Measurements from ENCODE around the gene PRR7.
"Not testable (repeated sequence)": the region's sequence is repeated elsewhere in the genome, so short reads cannot be mapped to it uniquely, and the experiment has no call there.

Gene PRR7

DNA sequence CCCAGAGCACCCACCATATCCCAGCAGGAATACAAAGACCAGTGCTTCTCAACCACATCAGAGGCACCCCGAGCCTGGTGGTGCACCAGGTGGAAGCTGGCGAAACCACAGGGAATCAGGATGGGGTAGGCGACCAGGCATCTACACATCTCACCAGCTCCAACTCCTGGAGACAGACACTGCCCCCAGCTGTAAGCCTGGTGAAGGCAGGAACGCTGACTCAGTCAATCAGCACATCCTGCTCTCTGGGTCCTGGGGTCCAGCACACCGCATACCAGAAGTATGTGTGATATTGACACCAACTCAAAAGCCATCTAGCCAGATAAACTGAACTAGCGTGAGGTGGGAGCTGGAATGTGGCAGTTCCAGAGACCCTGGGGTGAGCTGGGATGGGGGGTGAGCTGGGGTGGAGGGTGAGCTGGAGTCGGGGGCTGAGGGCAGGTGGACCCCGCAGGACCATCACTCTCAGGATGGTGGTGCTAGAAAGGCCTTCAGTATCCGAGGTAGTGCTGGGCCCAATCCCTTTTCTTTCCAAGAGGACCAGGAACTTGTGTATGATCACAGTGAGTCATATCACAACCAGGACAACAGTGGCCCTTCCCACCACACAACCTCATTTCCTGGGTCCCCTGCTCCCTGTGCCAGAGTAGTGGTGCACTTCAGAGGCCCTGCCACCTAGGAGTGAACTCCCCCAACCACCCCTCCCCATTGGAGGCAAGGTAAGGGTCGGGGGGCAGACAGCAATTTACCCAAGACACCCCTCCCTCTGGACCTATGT is 24.3 kb downstream of the PRR7 start:
- no peak for DNase-seq

DNA sequence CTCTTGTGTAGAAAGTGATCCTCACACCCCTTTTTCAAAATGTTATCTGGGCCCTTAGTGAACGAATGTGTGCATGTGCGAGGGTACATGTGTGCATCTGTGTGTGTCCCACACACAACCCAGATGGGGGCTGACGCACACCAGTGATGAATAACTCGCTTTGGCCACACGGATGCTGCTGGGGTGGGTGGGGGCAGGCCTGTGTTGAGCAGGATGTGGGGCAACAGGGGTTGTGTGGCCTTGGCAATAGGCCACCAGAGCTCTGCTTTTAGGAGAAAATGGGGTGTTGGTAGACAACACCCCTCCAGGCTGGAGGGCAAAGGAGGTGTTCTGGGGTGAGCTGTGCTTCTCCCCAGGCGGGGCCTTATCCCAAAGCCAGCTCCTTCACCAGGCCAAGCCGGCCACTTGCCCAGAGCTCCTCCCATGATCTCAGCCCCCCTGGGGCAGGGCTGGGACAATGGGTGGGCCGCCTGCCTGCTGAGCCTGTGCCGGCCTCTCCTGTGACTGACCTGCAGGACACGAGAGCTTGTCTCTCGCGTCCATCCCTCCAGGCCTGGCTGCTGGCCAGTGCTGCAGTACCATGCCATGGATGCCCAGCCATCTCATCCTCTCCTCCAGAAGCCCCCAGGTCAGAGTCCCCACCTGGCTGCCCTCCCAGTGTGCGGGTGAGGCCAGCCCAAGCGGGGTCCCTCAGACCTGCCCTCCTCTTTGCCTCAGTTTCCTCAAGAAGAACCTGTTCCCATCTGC is 25.2 kb downstream of the PRR7 start:
- DNase-seq: no peak

DNA sequence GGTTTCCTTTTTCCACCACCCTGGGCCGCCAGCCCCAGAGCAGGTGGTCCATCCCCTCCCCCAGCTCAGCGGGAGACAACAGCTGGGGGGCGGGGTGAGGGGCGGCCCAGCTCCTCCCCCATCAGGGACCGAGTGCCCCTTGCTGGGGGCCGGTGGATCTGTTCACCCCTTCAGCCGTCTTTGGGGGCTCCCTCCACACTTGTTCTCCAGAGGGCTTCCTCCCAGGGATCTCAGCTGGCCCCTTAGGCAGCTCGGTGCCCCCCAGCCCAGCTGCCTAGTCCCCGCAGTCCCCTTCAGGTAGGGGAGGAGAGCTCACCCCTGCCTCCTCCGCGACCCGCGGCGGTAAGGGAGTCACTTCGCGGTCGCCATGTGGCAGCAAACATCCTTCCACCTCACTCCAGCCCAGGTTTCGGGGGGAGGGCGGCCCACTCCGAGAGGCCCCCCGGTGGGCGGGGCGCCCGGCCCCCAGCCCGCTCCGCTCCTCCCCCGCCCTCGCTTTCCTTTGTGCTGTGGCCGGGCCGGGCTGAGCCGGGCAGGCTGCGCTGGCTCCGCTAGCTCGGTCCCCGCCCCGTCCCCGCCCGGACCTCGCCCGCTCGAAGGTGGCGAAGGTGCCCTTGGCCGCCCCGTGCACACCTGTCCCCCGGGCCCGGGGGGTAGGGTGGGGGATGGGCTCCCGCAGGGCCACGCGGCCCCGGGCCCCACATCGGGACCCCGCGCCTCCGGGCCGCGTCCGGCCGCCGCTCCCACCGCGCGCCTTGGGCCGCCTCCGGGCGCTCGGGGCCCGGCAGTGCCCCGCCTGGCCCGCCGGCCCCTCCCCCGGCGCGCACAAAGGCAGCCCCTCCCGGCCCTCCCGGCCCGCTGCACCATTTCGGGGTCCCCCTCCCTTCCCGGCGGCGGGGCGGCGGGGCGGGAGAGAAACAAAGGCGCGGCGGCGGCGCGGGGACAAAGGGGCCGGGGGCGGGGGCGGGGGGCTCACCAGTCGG is 26.1 kb downstream of the PRR7 start:
- peak; percentile 46 for DNase-seq

DNA sequence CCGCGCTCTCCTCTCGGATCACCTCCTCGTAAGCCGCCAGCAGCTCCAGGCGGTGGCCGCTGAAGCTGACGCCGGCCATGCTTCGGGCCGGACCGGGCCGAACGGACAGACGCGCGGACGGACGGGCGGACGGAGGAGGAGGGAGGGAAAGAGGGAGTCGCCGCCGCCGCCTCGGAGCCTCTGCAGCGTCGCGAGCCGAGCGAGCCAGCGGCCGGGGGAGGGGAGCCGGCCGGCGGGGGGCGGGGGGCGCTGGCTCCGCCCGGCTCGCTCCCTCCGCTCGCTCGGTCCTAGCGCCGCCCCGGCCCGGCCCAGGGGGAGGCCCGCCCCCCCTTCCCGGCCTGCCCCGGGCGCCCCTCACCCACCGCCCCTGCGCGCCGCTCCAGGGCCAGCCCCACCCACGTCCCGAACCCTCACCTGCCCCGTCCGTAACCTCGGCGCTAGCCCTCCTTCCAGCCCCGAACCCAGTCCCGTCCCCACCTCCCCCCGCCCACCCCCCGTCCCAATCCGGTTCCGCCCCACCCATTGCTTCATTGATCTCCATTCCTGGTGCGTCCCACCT is 26.9 kb downstream of the PRR7 start, which contains the start of gene DBN1:
Gene DBN1, minus strand, starts transcription at position 192 of the 559 bp plus-strand sequence. Its CDS starts 113 bp downstream, at position 79.
- no peak for DNase-seq

DNA sequence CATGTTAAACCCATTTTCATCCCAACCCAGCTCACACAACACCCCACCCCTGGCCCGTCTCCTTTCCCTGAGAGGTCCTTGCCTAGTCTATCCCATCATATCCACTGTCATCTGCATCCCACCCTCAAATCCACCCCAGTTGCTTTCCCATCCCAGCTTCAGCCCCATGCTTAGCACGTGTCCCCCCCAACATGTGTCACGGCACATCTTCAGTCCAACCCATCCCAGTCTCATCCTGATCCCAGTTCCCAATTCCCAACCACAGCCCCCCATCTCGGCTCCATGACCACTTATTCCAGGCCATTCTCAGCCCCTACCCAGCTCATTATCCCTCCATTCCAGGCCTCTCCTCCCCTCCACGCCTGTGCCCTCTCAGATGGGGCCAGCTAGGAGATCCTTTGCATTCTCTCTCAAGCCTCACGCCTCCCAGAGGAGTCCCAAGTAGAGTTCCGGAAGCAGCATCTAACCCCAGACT is 27.4 kb downstream of the PRR7 start:
- DNase-seq: no peak

DNA sequence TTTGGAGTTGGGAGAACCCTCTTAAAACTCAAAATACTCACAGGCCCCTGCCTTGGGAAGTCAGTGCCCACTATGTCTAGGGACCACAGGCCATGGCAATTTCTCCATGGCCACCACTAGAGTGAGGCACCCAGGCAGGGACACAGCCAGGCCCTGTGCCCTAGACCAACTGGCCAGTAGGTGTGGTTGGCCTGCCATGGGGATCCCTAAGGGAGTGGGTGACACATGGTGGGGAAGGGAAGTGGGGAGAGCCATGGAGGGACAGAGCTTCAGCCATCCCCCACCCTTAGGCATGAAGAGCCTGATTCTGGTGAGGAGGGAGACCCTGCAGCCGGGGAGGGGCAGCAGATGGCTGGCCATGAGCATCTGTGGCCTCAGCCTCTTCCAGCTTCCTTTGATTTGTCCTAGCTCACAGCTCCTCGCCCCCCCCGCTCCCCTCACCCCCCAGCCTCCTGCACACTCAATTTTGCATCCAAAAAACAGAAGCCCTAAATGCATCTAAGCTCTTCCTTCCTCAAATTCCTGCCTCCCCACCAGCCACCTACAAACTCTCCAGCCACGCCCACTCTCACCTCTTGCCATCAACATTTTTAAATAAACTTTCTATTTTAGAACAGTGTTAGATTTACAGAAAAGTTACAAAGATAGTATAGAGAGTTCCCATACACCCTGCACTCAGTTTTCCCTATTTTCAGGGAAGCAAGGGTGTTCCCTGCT is 28.4 kb downstream of the PRR7 start:
- DNase-seq: no peak

DNA sequence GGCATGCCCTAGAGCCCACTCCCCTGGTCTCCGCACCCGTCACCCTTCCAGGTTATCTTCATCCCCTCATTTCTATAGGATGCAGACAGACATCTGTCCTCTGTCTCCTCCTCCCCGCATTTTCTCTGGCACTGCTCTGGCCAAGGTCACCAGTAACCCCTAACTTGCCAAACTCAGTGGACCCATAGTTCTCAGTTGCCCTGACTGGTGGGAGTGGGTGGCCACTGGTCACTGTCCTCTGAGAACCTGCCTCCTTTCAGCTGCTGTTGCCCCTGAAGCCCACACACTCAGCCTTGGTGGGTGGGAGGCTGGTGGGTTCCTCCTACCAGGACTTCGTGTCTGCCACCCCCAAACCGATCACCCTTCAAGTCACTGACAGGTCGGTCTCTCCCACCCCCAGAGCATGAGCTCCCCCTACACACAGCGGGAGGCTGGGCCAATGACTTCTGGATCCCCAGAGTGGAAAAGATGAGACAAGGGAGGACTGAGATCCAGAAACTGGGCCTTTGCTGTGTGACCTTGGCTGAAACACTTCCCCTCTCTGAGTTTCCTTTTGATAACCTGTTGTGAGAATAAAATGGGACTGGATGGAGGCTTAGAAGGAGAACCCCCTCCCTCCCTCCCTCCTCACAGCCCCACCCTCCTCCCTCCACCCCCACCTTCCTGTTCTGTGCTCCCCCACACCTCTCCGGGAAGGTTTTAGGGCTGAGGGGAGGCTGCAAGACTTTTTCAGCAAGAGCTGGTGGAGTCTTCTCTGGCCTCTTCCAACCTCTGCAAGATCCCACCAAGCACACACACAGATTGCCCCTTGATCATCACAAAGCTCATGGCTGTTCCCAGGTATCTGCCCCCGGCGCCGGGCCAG is 29.2 kb downstream of the PRR7 start:
- no peak for DNase-seq

DNA sequence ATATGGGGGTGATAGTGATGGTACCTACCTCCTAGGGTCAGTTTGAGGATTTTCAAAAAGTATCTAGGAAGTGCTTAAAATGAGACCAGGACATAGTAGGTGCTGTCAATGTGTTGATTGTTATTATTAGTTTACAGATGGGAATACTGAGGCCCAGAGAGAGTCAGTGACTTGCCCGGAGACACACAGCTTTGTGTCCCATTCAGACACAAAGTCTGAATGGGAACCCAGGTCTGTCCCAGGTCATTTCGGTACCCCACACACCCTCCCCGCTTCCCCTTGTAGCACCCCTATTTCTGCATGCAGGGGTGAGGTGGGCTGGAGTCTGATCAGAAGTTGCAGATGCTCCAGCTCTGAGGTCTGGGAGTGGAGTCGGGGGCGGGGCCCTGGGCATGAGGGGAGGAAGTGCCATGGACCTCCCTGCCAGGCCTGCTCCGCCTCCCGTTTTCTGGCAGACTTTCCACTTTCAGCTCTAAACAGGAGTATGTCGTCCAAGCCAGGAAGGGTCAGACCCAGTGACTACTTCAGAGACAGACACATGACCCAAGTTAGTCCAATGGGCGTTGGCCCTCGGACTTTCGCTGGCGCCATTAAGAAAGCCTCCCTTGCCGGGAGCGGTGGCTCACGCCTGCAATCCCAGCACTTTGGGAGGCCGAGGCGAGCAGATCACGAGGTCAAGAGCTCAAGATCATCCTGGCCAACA is 30.1 kb downstream of the PRR7 start:
- no peak for DNase-seq

DNA sequence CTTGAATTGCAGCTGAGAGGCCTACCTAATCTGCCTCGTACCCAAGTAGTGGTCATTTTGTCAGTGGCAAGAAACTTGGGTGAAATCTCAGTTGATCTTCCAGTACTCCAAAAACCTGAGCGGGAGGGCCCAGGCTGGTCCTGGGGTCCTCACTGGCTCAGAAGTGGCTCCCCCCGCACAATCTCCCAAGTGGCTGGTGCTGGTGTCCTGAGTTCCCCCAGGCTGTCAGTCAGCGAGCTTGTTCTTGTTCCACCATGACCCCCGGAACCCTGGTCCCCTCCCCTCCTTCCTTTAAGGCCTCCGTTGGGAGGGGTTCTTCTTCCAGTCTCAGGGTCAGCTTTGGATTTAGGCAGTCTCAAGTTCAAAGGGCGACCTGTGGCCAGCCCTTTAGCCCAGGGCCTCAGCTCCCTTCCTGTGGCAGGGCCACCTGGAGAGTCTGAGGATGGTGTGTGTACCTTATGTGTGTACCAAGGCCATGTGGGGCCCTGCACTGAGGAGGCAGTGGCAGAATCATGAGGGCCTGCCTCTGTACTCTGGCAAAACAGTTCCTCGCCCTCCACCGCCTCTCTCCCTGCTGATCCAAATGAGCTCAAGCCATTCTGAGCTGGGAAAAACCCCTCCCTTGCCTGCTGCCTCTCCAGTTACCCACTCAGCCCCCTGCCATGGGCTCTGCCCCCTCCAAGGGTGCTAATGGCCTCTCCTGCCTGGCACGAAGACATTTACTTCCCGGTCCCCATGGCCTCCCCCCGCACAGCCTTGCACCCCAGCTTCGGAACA is 31.3 kb downstream of the PRR7 start:
- no peak for DNase-seq

DNA sequence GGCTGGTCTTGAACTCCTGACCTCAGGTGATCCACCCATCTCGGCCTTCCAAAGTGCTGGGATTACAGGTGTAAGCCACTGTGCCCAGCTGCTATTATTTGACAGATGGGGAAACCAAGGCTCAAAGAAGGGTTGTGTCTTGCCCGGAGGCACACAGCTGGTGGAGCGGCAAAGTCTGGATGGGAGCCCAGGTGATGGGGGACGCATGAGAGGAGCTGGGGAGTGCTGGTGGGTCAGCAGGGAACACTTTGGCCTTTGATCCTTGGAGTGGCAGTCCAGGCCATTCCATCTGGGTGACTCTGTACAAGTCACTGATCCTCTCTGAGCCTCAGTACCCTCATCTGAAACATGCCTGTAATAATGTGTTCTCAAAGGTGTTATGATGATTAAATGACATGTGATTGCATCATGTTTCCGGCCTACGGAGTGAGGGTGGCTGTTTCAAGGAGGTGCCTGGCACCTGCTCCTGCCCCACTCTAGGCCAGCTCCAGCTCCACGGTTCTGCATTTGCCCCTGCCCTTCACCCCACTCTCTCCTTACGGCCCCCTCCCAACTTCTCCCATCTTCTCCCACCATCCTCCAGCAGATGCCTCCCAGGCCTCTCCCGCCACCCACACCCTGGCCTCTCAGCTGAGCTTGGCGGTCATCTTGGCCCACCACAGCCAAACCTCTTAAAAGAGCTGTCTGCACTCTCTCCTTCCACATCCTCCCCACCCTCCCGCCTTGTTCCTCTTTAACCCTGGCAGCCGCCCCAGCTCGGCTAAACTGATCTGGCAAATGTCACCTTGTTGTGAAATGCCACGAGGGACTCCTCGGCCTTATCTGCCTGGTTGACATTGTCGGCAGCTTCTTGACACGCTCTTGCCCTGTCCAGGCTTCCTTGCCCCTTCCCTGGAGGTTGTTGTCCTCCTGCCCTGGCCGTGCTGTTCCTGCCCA is 32.4 kb downstream of the PRR7 start:
- no peak for DNase-seq

DNA sequence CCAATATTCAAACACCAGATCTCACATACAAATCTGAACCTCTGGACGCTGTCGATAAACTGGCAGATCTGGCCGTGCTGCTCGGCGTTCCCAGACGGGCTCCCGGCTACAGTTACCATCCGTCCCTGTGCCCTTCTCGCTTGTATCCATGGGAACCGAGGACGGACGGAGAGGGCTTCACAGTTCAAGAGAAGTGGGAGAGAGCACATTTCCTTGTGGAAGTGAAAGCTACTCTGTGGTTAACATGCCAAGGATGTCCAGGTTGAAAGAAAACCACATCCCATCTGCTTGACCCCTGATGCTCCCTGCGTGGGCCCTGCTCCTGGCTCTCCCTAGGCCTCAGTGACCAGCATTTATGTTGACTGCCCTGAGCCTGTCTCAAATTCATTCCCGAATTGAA is 33.2 kb downstream of the PRR7 start:
- DNase-seq: no peak

DNA sequence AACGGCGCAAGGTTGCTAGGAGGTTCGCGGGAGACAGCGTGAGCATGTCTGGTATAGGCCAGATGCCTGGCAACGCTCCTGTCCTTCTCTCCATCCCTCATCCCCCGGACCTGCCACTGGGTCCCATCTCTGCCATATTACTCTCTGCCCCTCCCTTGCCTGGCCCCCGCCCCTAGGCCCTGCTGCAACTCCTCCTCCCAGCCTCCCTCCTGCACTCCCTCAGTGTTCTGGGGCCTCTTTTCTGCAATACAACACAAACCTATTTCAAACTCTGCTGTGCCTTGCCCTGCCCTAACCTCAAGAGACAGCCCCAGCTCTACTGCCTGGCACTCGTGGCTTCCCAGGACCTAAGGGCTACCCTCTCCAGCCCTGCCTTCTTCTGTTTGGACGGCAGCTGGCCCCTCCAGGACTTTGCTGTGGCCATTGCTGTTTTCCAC is 35.8 kb downstream of the PRR7 start:
- no peak for DNase-seq

DNA sequence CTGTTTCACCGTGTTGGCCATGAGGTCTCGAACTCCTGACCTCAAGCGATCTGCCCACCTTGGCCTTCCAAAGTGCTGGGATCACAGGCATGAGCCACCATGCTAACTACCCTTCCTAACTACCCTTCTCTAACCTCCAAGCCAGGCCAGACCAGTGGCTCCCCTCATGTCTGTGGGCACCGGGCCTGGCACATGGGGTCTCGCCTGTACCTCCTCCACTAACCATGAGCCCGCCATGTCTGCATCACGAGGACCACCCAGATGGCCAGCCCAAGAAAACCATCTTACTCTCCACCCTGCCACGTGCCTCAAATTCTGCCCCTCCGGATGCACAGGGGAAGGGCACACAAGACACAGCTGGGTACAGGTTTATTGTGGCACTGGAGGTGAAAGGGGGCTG is 36.4 kb downstream of the PRR7 start:
- DNase-seq: no peak

DNA sequence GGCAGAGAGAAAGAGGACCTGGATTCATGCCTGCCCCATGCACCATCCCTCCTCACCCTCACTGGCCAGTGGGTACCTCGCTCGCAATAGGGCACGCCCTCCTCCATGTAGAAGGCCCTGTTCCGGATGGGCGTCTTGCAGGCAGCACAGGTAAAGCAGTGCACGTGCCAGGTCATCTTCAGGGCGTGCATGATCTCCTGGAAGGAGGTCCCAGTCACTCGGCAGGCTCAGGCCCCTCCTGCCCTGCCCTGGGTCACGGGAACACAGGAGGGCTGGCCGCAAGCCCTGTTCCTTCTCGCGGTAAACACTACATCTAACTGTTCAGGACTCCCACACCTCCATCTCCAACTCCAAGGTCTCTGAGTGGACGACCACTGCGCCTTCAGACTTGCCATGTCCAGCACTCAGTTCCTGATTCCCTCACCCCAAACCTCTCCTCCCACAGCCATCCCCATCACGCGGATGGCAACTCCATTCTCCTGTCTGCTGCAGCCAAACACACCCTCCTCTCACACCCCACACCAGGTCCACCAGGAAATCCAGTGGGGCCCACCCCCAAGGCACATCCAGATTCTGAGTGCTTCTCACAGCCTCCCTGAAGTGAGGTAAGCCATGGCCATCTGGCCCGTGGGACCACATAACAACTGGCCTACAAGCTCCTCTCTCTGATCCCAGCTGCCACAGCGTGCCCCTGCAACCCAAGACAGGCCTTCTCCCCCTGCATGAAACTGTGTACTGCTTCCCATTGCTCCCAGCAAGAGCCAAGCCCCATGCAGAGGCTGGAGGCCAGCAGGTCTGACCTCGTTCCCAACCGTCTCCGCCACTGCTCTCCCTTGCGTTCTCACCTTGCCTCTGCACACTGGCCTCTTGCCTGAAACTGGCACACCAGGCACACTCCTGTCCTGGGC is 37.6 kb downstream of the PRR7 start:
- no peak for DNase-seq

DNA sequence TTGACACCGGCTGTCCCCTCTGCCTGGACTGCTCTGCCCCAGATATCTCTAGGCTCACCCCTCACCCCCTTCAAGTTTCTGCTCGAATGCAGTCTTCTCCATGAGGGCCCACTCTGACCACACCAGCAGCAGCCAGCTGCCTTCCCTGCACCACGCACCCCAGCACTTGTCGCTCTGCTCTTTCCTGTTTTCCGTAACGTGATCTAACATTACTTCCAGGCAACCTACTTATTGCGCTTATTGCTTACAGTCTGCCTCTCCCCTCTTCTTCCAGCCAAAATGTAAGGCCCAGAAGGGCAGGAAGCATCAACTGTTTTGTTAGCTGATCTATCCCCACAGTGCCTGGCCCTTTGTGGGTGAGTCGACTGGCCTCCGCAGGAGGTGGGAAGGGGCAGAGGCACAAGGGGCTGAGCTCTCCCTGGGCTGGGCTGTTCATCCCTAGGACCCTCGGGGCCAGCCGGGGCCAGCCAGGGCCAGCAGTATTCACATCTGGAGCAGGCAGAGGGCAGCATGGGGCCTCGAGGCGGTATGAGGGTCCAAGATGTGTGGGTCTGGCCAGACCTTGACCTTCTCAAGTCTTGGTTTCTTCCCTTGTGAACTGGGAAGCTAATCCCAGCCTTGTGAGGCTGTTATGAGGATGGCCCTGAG is 38.4 kb downstream of the PRR7 start:
- no peak for DNase-seq

DNA sequence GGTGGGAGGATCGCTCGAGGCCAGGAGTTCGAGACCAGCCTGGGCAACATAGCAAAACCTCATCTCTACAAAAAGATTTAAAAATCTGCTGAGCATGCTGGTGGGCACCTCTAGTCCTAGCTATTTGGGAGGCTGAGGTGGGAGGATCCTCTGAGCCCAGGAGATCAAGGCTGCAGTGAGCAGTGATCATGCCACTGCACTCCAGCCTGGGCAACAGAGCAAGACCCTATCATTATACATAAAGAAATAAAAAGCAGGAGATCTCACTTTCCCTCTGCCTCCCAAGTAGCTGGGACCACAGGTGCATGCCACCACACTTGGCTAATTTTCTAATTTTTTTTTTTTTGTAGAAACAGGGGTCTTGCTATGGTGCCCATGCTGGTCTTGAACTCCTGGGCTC is 39.1 kb downstream of the PRR7 start:
- not testable (repeated sequence) for DNase-seq
